Measurements from ENCODE around the gene TRIM61. TPM values are rescaled to one million over a fixed set of nuclear protein-coding genes. Genes with fewer than 3 reads are reported as not detected.

TRIM61 gene
- not detected in 5 replicates for total RNA-seq (2022; extraction: Qiagen RNA extraction; ENCODE audit: low read depth)

GRCh38 chr4:164977243-164978164 lies at the start of gene TRIM61:
TRIM61 (minus strand) TSS chr4:164977657; CDS start chr4:164970002, 7,655 bp downstream.

Other genes starting within 250 kb of the TRIM61 start
- gene SMIM31, start 223.5 kb downstream of the TRIM61 start, total RNA-seq (2022; extraction: Qiagen RNA extraction; ENCODE audit: low read depth): 0.08 TPM in 1 of 5 replicates, not detected in the others
- not detected in 5 replicates for gene APELA, start 100.5 kb downstream of the TRIM61 start, total RNA-seq (2022; extraction: Qiagen RNA extraction; ENCODE audit: low read depth)
- gene TRIM60, start 54.3 kb upstream of the TRIM61 start, total RNA-seq (2022; extraction: Qiagen RNA extraction; ENCODE audit: low read depth): not detected in 5 replicates
- not detected in 5 replicates for gene TRIM75, start 76.2 kb upstream of the TRIM61 start, total RNA-seq (2022; extraction: Qiagen RNA extraction; ENCODE audit: low read depth)
- gene TMEM192, start 135.2 kb upstream of the TRIM61 start, total RNA-seq (2022; extraction: Qiagen RNA extraction; ENCODE audit: low read depth): 6.1 to 9.4 TPM (median 7.6 TPM) in 5 replicates
- gene KLHL2, start 229.9 kb upstream of the TRIM61 start, total RNA-seq (2022; extraction: Qiagen RNA extraction; ENCODE audit: low read depth): 10.9 to 16.6 TPM (median 13.7 TPM) in 5 replicates

Data from A549 treated with ZK216348 at 1 μM for 4 hours (cell line).